Neural cell (in vitro differentiated cells): ENCODE measurements around the gene PLS1. TPM values are rescaled to one million over a fixed set of nuclear protein-coding genes. Genes with fewer than 3 reads are reported as not detected.

Experiments used
- H2AFZ ChIP-seq: fragments of 200-600, 300-800 bp; sonication (generic), shearing (Covaris generic); 2 replicates; pipeline ENCODE4 v1.6.0; 2014; ENCODE audit warnings: low read depth, mild to moderate bottlenecking, antibody characterized with exemption, low read length, moderate library complexity
- H3F3A ChIP-seq: fragments of 200-600 bp; shearing (Covaris generic); 2 replicates; pipeline ENCODE4 v1.6.1; 2016; ENCODE audit warnings: mild to moderate bottlenecking, moderate library complexity, mixed read lengths, antibody characterized with exemption, low read length; ENCODE audit not compliant: insufficient read depth, poor library complexity, severe bottlenecking
- H3K27ac ChIP-seq: fragments of 200-600, 300-800 bp; sonication (generic), shearing (Covaris generic); 2 replicates; pipeline ENCODE4 v1.5.1; 2014; ENCODE audit warnings: mild to moderate bottlenecking, low read length, moderate library complexity
- H3K27me3 ChIP-seq: fragments of 300-800, 200-600 bp; sonication (generic), shearing (Covaris generic); 2 replicates; pipeline ENCODE4 v1.6.0; 2014; ENCODE audit warnings: mild to moderate bottlenecking, low read depth, low read length, moderate library complexity; ENCODE audit not compliant: insufficient read depth
- H3K36me3 ChIP-seq: fragments of 300-800, 200-600 bp; sonication (generic), shearing (Covaris generic); 2 replicates; pipeline ENCODE4 v1.5.1; 2014; ENCODE audit warnings: mild to moderate bottlenecking, antibody characterized with exemption, low read length, moderate library complexity; ENCODE audit not compliant: insufficient read depth
- H3K4me2 ChIP-seq: fragments of 300-800, 200-600 bp; sonication (generic), shearing (Covaris generic); 2 replicates; pipeline ENCODE4 v1.6.0; 2014; ENCODE audit warnings: mild to moderate bottlenecking, low read length
- H3K4me3 ChIP-seq: fragments of 300-800, 200-600 bp; sonication (generic), shearing (Covaris generic); 2 replicates; pipeline ENCODE4 v1.5.1; 2014; ENCODE audit warnings: mild to moderate bottlenecking, low read length, moderate library complexity
- H3K79me2 ChIP-seq: fragments of 200-600 bp; shearing (Covaris generic); replicated peaks from 2 replicates; pipeline ENCODE4 v1.6.0; 2014; ENCODE audit warnings: mild to moderate bottlenecking, low read length, moderate library complexity; ENCODE audit not compliant: insufficient read depth
- H3K9ac ChIP-seq: fragments of 300-800, 200-600 bp; sonication (generic), shearing (Covaris generic); 2 replicates; pipeline ENCODE4 v1.6.1; 2016; ENCODE audit warnings: mild to moderate bottlenecking, low read length, mixed read lengths
- H3K9me2 ChIP-seq: fragments of 200-600 bp; shearing (Covaris generic); 2 replicates; pipeline ENCODE4 v1.6.1; 2016; ENCODE audit warnings: mild to moderate bottlenecking, low read length, mixed read lengths; ENCODE audit not compliant: insufficient read depth
- H3K9me3 ChIP-seq: fragments of 200-600, 300-800 bp; sonication (generic), shearing (Covaris generic); 2 replicates; pipeline ENCODE4 v1.6.1; 2016; ENCODE audit warnings: mild to moderate bottlenecking, mixed run types, low read length, moderate library complexity, mixed read lengths
- H4K20me1 ChIP-seq: fragments of 200-600 bp; shearing (Covaris generic); 2 replicates; pipeline ENCODE4 v1.6.1; 2016; ENCODE audit warnings: mild to moderate bottlenecking, mixed run types; ENCODE audit not compliant: insufficient read depth
- CTCF ChIP-seq: fragments of 450-650 bp; IDR thresholded peaks from 2 replicates; pipeline ENCODE4 v1.5.1; 2014; ENCODE audit warnings: antibody characterized with exemption, mild to moderate bottlenecking, moderate library complexity; ENCODE audit not compliant: poor library complexity, severe bottlenecking
- EP300 ChIP-seq: fragments of 450-650 bp; conservative IDR thresholded peaks from 2 replicates; pipeline ENCODE4 v1.6.1; 2014; ENCODE audit warnings: antibody characterized with exemption, mild to moderate bottlenecking, moderate library complexity; ENCODE audit not compliant: poor library complexity, severe bottlenecking
- EZH2 ChIP-seq: fragments of 200-600, 300-800 bp; shearing (Covaris generic), sonication (generic); IDR thresholded peaks from 2 replicates; pipeline ENCODE4 v1.6.1; 2014; ENCODE audit warnings: antibody characterized with exemption, low read length, borderline replicate concordance, mild to moderate bottlenecking; ENCODE audit not compliant: insufficient read depth, poor library complexity, severe bottlenecking
- MXI1 ChIP-seq: fragments of 450-650 bp; conservative IDR thresholded peaks from 2 replicates; pipeline ENCODE4 v1.6.1; 2014; ENCODE audit warnings: antibody characterized with exemption, mild to moderate bottlenecking; ENCODE audit not compliant: poor library complexity, severe bottlenecking
- POLR2AphosphoS5 ChIP-seq: IDR thresholded peaks from 2 replicates; pipeline ENCODE4 v1.6.1; 2012
- RAD21 ChIP-seq: fragments of 450-650 bp; conservative IDR thresholded peaks from 2 replicates; pipeline ENCODE4 v1.6.1; 2014; ENCODE audit warnings: antibody characterized with exemption, mild to moderate bottlenecking, moderate library complexity
- REST ChIP-seq: IDR thresholded peaks from 2 replicates; pipeline ENCODE4 v1.6.1; 2012; ENCODE audit warnings: borderline replicate concordance
- SMC3 ChIP-seq: fragments of 450-650 bp; conservative IDR thresholded peaks from 2 replicates; pipeline ENCODE4 v1.6.1; 2014; ENCODE audit warnings: antibody characterized with exemption, mild to moderate bottlenecking, moderate library complexity; ENCODE audit not compliant: poor library complexity
- TAF1 ChIP-seq: IDR thresholded peaks from 2 replicates; pipeline ENCODE4 v1.6.1; 2012; ENCODE audit warnings: low read depth
- polyA plus RNA-seq: library from polyadenylated mRNA; depleted of rRNA; stranded (reverse); fragments of >200 nt; gene quantifications from 2 replicates; pipeline ENCODE4 v1.2.3, GENCODE V29; 2014

The PLS1 gene
- polyA plus RNA-seq, 1 donor from 2014 or later = 0.31 TPM

GRCh38 chr3:142648950-142649349 lies 52.8 kb downstream of the PLS1 start:
- Histone ChIP-seq H3F3A (no peaks in the 10 kb centered on the region), H4K20me1 (no peaks in the 10 kb centered on the region), H3K4me2 (no peak overlapping the region), H3K36me3 (no peaks in the 10 kb centered on the region), H3K4me3 (no peak overlapping the region), H3K9ac (no peak overlapping the region), H2AFZ (no peak overlapping the region), H3K9me2 (no peaks in the 10 kb centered on the region), H3K27ac (no peak overlapping the region), H3K27me3 (no peaks in the 10 kb centered on the region), H3K9me3 (no peaks in the 10 kb centered on the region), H3K79me2 (no peaks in the 10 kb centered on the region)
- TF ChIP-seq REST (no peak), SMC3 (no peak), MXI1 (no peak), EZH2 (no peak), EP300 (no peak), CTCF (no peak), POLR2AphosphoS5 (no peak), RAD21 (no peak), TAF1 (no peak)

- no peak for TF ChIP-seq SMC3
- no peak for TF ChIP-seq TAF1
- TF ChIP-seq RAD21 = no peak
- no peak for TF ChIP-seq EP300
- TF ChIP-seq REST = no peak
- no peak for TF ChIP-seq CTCF
- no peak for TF ChIP-seq MXI1
- no peak for TF ChIP-seq EZH2
- TF ChIP-seq POLR2AphosphoS5 = no peak
- Histone ChIP-seq H3K4me2 (no peak overlapping the region), H2AFZ (no peak overlapping the region), H3K9me3 (no peaks in the 10 kb centered on the region), H3K9me2 (no peaks in the 10 kb centered on the region), H3K4me3 (no peak overlapping the region), H3F3A (no peaks in the 10 kb centered on the region), H3K9ac (no peak overlapping the region), H3K79me2 (no peaks in the 10 kb centered on the region), H3K27ac (no peak overlapping the region), H3K27me3 (no peaks in the 10 kb centered on the region), H4K20me1 (no peaks in the 10 kb centered on the region), H3K36me3 (no peaks in the 10 kb centered on the region)
Observed at GRCh38 chr3:142650001-142650693, 54.0 kb downstream of the PLS1 start.
